Fibroblast of upper back skin (primary cell): ENCODE results near the gene COL4A2.
"Not testable (repeated sequence)": the region's sequence is repeated elsewhere in the genome, so short reads cannot be mapped to it uniquely, and the experiment has no call there.

Experiments
- DNase-seq: peaks from one replicate; pipeline ENCODE4 v3.0.0-alpha.2; 2013

COL4A2 gene

GRCh38 chr13:110524541-110525257 is 217.6 kb downstream of the COL4A2 start:
- DNase-seq: no peak

GRCh38 chr13:110525328-110526319 is 218.5 kb downstream of the COL4A2 start:
- no peak for DNase-seq

GRCh38 chr13:110528371-110528770 is 221.3 kb downstream of the COL4A2 start:
- no peak for DNase-seq

- DNase-seq: no peak
These were observed 221.8 kb downstream of the COL4A2 start for GRCh38 chr13:110528911-110529310.

GRCh38 chr13:110529522-110530311 is 222.6 kb downstream of the COL4A2 start:
- no peak for DNase-seq

GRCh38 chr13:110531100-110531499 is 224.0 kb downstream of the COL4A2 start:
- no peak for DNase-seq

- no peak for DNase-seq
These were observed 224.6 kb downstream of the COL4A2 start for GRCh38 chr13:110531671-110532083.

GRCh38 chr13:110532258-110532657 is 225.2 kb downstream of the COL4A2 start:
- not testable (repeated sequence) for DNase-seq

GRCh38 chr13:110533771-110534670 is 226.9 kb downstream of the COL4A2 start:
- DNase-seq: no peak

GRCh38 chr13:110535526-110535925 is 228.4 kb downstream of the COL4A2 start:
- DNase-seq: no peak

- no peak for DNase-seq
These were observed 229.1 kb downstream of the COL4A2 start for GRCh38 chr13:110536006-110536693.

- DNase-seq: peak; percentile 42
These were observed 231.5 kb downstream of the COL4A2 start for GRCh38 chr13:110538632-110539031.

- DNase-seq: no peak
These were observed 232.8 kb downstream of the COL4A2 start for GRCh38 chr13:110539894-110540293.

GRCh38 chr13:110540871-110541525 is 233.9 kb downstream of the COL4A2 start:
- no peak for DNase-seq

GRCh38 chr13:110541526-110541920 is 234.4 kb downstream of the COL4A2 start:
- DNase-seq: no peak

GRCh38 chr13:110542169-110542796 is 235.2 kb downstream of the COL4A2 start:
- DNase-seq: no peak

- DNase-seq: no peak
These were observed 239.3 kb downstream of the COL4A2 start for GRCh38 chr13:110546378-110546777.

- peak; percentile 89 for DNase-seq
These were observed 239.8 kb downstream of the COL4A2 start for GRCh38 chr13:110546926-110547325.

- DNase-seq: no peak
These were observed 242.1 kb downstream of the COL4A2 start for GRCh38 chr13:110548891-110549794.
